Caco-2 (cell line): ENCODE data around the gene ZNF786. TPM values are rescaled to one million over a fixed set of nuclear protein-coding genes. Genes with fewer than 3 reads are reported as not detected.

ENCODE experiments used
- BruUV-seq: library from RNA; stranded (reverse); fragments of 400-500 nt; replicated peaks from 2 replicates; lab custom pipeline; 2021; lab: Mats Ljungman, UMichigan
- CTCF ChIA-PET: fragments of 300-600 bp; sonication (Branson Sonifier 250); formaldehyde crosslinking; loops from one replicate; lab custom pipeline; 2022; ENCODE audit warnings: antibody characterized with exemption; lab: Charles Lee
- POLR2A ChIA-PET: fragments of 300-600 bp; sonication (Branson Sonifier 250); formaldehyde crosslinking; loops from one replicate; lab custom pipeline; 2022; ENCODE audit warnings: antibody characterized with exemption; lab: Charles Lee
- DNase-seq, 2 experiments: peaks; one replicate each; pipeline versions ENCODE4 v3.0.0 to v3.0.0-alpha.2; 2020 to 2022
- H3K27me3 ChIP-seq: replicated peaks from 2 replicates; pipeline ENCODE4 v1.6.0; 2011; ENCODE audit warnings: low read length; ENCODE audit not compliant: control insufficient read depth, insufficient read depth
- H3K36me3 ChIP-seq: 2 replicates; pipeline ENCODE4 v1.5.1; 2011; ENCODE audit warnings: low read length; ENCODE audit not compliant: control insufficient read depth, insufficient read depth
- H3K4me1 ChIP-seq: fragments of 250-450 bp; sonication (Bioruptor Pico); 2 replicates; pipeline ENCODE4 v1.5.1; 2020; ENCODE audit warnings: mild to moderate bottlenecking
- H3K4me3 ChIP-seq: 2 replicates; pipeline ENCODE4 v1.5.1; 2011; ENCODE audit warnings: low read depth, mild to moderate bottlenecking, control low read depth, low read length
- H3K9me3 ChIP-seq: fragments of 250-450 bp; sonication (Bioruptor Pico); 2 replicates; pipeline ENCODE4 v1.5.1; 2020; ENCODE audit warnings: mild to moderate bottlenecking, moderate library complexity
- H3K27ac Mint-ChIP-seq: one replicate; pipeline ENCODE4 v1.8.0; 2022; ENCODE audit warnings: mixed read lengths; ENCODE audit not compliant: unreplicated experiment
- H3K27me3 Mint-ChIP-seq: one replicate; pipeline ENCODE4 v1.8.0; 2022; ENCODE audit warnings: mixed read lengths; ENCODE audit not compliant: insufficient read depth, unreplicated experiment
- H3K36me3 Mint-ChIP-seq: one replicate; pipeline ENCODE4 v1.8.0; 2022; ENCODE audit warnings: mild to moderate bottlenecking, mixed read lengths; ENCODE audit not compliant: insufficient read depth, unreplicated experiment
- H3K4me1 Mint-ChIP-seq: one replicate; pipeline ENCODE4 v1.8.0; 2022; ENCODE audit warnings: low read depth, mixed read lengths; ENCODE audit not compliant: unreplicated experiment
- H3K4me3 Mint-ChIP-seq: one replicate; pipeline ENCODE4 v1.8.0; 2022; ENCODE audit warnings: mild to moderate bottlenecking, moderate library complexity, mixed read lengths; ENCODE audit not compliant: unreplicated experiment
- H3K9me3 Mint-ChIP-seq: one replicate; pipeline ENCODE4 v1.8.0; 2022; ENCODE audit warnings: mixed read lengths; ENCODE audit not compliant: unreplicated experiment
- CTCF ChIP-seq, 2 experiments: fragments of 200-600 bp in 1 of 2; IDR thresholded peaks; 1 replicate in 1 of 2; 2 replicates in 1 of 2; pipeline versions ENCODE4 v1.5.1 to v1.8.0; 2011 to 2022; ENCODE audit warnings: antibody characterized with exemption in 1 of 2, control low read depth in 1 of 2, inconsistent platforms in 1 of 2, low read depth in 1 of 2, low read length in 1 of 2, mild to moderate bottlenecking in 1 of 2, moderate library complexity in 1 of 2; ENCODE audit not compliant: insufficient read depth in 1 of 2, severe bottlenecking in 1 of 2, unreplicated experiment in 1 of 2
- intact Hi-C: fragments of 100-400 bp; cut with micrococcal nuclease; formaldehyde crosslinking; loops from one replicate; pipeline ENCODE4 v1.10.0; 2022; ENCODE audit not compliant: unreplicated experiment
- total RNA-seq: library from RNA; stranded (reverse); gene quantifications from 2 replicates; pipeline ENCODE4 v1.2.3, GENCODE V29; 2022

Gene ZNF786
- total RNA-seq, 1 experiment from 2014 or later = 9.4 TPM

- Mint-ChIP-seq H3K27ac (no peak overlapping the region), H3K4me3 (no peak overlapping the region), H3K9me3 (no peaks in the 10 kb centered on the region), H3K36me3 (no peaks in the 10 kb centered on the region), H3K27me3 (no peaks in the 10 kb centered on the region), H3K4me1 (peaks cover 6% of the 10 kb centered on the region)
- Histone ChIP-seq H3K4me3 (no peak overlapping the region), H3K36me3 (no peaks in the 10 kb centered on the region), H3K4me1 (no peaks in the 10 kb centered on the region), H3K9me3 (no peaks in the 10 kb centered on the region), H3K27me3 (no peaks in the 10 kb centered on the region)
- POLR2A ChIA-PET = no interaction called here
- DNase-seq = no peak
- no TSS peak for BruUV-seq
- no peak for TF ChIP-seq CTCF (IDR thresholded peaks at IDR 0.05; ENCODE audit: insufficient read depth in 1 of 2, low read depth in 1 of 2, low read length in 1 of 2, severe bottlenecking in 1 of 2, unreplicated experiment in 1 of 2)
- CTCF ChIA-PET = no interaction called here
- intact Hi-C loops = no loop called here
These were observed 12.1 kb upstream of the ZNF786 start for GRCh38 chr7:149102666-149103065.

- H3K27ac Mint-ChIP-seq = no peak overlapping the region
These were observed 10.3 kb upstream of the ZNF786 start for GRCh38 chr7:149100821-149101220.

GRCh38 chr7:149099058-149099457 is 8.5 kb upstream of the ZNF786 start:
- Mint-ChIP-seq H3K27ac (no peak overlapping the region), H3K27me3 (no peaks in the 10 kb centered on the region), H3K36me3 (no peaks in the 10 kb centered on the region), H3K9me3 (no peaks in the 10 kb centered on the region), H3K4me1 (peaks cover 6% of the 10 kb centered on the region), H3K4me3 (no peak overlapping the region)
- no peak overlapping the region for H3K4me3 ChIP-seq
- no peaks in the 10 kb centered on the region; the same call in 1 of the 2 replicates for H3K4me1 ChIP-seq
- BruUV-seq = no TSS peak
- DNase-seq = no peak
- H3K9me3 ChIP-seq = no peaks in the 10 kb centered on the region
- intact Hi-C loops = no loop called here
- no peak for TF ChIP-seq CTCF (IDR thresholded peaks at IDR 0.05; ENCODE audit: insufficient read depth in 1 of 2, low read depth in 1 of 2, low read length in 1 of 2, severe bottlenecking in 1 of 2, unreplicated experiment in 1 of 2)
- ChIA-PET CTCF (no interaction called here), POLR2A (no interaction called here)
- H3K27me3 ChIP-seq = no peaks in the 10 kb centered on the region
- H3K36me3 ChIP-seq = no peaks in the 10 kb centered on the region

More at GRCh38 chr7:149100821-149101220, 10.3 kb upstream of the ZNF786 start:
- H3K9me3 ChIP-seq = no peaks in the 10 kb centered on the region
- H3K4me1 ChIP-seq = no peaks in the 10 kb centered on the region
- no peaks in the 10 kb centered on the region for H3K9me3 Mint-ChIP-seq
- intact Hi-C loops = no loop called here
- no peaks in the 10 kb centered on the region for H3K36me3 ChIP-seq
- peaks cover 6% of the 10 kb centered on the region for H3K4me1 Mint-ChIP-seq
- TF ChIP-seq CTCF (IDR thresholded peaks at IDR 0.05; ENCODE audit: insufficient read depth in 1 of 2, low read depth in 1 of 2, low read length in 1 of 2, severe bottlenecking in 1 of 2, unreplicated experiment in 1 of 2) = no peak
- H3K4me3 ChIP-seq = no peak overlapping the region
- CTCF ChIA-PET = no interaction called here
- no peaks in the 10 kb centered on the region for H3K27me3 Mint-ChIP-seq
- no TSS peak for BruUV-seq
- no peaks in the 10 kb centered on the region for H3K27me3 ChIP-seq
- no peak overlapping the region for H3K4me3 Mint-ChIP-seq
- no peaks in the 10 kb centered on the region for H3K36me3 Mint-ChIP-seq
- POLR2A ChIA-PET = no interaction called here
- no peak for DNase-seq
